GM12801 (cell line): ENCODE results near the gene CAPZA2.

ENCODE experiments used
- TF ChIP-seq, protein P1 (sequence below): IDR thresholded peaks from one replicate; pipeline ENCODE4 v1.5.1; 2011; ENCODE audit warnings: control low read depth; ENCODE audit not compliant: insufficient read length; ENCODE audit errors: extremely low read depth

CAPZA2 gene

DNA sequence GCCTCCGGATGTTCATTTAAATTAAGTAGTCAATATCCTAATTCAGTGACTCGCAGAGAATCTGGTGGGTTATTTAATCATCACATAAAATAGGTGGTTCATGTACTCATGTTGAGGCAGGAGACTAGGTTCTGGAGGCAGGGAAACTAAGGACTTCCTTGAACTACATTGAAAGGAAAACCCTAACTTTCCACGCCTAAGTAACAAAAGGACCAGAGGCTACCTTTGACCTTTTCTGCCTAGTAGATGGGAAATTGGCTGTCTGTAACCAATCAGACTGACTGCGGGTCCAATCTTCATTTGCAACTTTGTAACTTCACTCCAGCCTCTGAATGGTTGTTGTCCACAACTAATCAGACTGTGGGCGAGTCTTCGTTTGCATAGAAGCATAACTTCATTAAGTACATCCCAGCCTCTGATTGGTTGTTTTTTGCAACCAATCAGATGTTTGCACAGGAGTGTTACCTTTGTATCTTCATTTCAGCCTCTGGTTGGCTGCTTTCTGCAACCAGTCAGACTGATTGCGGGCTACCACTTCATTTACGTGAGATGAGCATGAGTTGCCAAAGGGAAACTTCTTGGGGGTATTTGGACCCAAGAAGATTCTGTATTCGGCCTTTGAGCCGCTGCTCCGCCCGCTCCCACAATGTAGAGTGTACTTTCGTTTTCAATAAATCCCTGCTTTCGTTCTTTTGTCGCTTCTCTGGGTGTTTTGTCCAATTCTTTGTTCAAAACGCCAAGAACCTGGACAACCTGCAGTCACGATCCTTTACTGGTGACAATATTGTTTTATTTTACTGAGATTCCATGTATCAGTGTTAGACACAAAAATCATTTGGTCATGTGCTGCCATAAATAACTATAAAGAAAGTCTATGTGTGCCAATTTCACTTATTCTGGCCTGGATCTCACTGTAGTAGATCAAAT is 89.2 kb downstream of the CAPZA2 start:
- TF ChIP-seq, protein P1, sequence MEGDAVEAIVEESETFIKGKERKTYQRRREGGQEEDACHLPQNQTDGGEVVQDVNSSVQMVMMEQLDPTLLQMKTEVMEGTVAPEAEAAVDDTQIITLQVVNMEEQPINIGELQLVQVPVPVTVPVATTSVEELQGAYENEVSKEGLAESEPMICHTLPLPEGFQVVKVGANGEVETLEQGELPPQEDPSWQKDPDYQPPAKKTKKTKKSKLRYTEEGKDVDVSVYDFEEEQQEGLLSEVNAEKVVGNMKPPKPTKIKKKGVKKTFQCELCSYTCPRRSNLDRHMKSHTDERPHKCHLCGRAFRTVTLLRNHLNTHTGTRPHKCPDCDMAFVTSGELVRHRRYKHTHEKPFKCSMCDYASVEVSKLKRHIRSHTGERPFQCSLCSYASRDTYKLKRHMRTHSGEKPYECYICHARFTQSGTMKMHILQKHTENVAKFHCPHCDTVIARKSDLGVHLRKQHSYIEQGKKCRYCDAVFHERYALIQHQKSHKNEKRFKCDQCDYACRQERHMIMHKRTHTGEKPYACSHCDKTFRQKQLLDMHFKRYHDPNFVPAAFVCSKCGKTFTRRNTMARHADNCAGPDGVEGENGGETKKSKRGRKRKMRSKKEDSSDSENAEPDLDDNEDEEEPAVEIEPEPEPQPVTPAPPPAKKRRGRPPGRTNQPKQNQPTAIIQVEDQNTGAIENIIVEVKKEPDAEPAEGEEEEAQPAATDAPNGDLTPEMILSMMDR: no peak

GRCh38 chr7:116952635-116953371 is 90.4 kb downstream of the CAPZA2 start:
- TF ChIP-seq, protein P1: no peak

DNA sequence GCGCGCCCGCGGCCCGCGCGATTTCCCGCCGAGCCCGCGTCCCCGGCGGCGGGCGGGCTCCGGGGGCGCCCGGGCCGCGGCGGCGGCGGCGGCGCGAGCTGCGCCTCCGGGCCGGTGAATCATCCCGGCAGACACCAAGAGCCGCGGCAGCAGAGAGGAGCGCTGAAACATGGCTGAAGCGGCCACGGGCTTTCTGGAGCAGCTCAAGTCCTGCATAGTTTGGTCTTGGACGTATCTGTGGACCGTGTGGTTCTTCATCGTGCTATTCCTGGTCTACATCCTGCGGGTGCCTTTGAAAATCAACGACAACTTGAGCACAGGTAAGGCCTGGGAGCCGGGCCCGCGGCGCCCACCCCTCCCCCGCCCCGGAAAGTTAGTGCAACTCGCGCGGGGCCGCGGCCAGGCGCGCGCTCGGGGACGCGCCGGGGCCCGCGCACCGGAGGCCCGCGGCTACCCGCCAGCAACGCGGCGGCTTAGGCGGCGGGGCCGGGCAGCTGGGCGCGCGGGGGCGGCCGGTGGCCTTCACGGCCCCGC is 91.1 kb downstream of the CAPZA2 start, which contains the start of gene ST7:
Gene ST7, plus strand, starts transcription at position 130 of the 534 bp plus-strand sequence. Its CDS starts 40 bp downstream, at position 170.
- TF ChIP-seq, protein P1: no peak

GRCh38 chr7:116953906-116954838 is 91.8 kb downstream of the CAPZA2 start:
- TF ChIP-seq, protein P1: no peak

- TF ChIP-seq, protein P1: no peak
Observed at GRCh38 chr7:116955340-116955739, 93.0 kb downstream of the CAPZA2 start.

DNA sequence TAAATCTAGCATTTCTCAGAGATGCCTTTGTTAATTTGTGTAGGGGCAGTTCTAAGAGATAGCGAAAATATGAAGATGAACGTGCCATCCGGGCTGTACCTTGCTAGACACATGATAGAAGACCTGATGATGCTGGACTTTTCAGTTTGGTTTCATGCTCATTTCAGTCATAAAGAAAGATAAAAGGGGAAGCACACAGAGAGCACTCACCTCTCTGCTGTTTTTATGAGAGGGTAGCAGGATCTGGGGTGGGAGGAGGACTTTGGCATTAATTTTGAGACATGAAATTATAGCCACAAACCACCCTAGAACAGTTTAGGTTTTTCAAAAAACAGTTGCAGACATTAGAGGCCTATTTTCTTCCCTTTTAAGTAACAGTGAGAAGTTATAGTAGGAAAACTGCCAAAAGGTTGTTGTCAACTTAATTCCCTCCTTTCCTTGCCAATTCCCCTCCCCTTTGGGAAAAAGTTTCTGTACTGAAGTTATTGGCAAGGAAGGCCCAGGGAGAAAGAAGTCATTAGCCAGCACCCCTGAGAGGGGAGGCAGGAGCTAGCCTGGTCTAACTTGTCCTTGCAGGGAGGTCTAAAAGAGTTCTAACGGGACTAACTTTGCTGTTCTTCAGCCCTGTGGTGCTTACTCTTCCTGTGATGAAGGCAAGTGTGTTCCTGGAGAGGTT is 93.6 kb downstream of the CAPZA2 start:
- TF ChIP-seq, protein P1: no peak
